ENCODE data around the gene RBM15.

GRCh38 chr1:110336300-110337039 lies 2.7 kb upstream of the RBM15 start:
- TF ChIP-seq, protein P1, sequence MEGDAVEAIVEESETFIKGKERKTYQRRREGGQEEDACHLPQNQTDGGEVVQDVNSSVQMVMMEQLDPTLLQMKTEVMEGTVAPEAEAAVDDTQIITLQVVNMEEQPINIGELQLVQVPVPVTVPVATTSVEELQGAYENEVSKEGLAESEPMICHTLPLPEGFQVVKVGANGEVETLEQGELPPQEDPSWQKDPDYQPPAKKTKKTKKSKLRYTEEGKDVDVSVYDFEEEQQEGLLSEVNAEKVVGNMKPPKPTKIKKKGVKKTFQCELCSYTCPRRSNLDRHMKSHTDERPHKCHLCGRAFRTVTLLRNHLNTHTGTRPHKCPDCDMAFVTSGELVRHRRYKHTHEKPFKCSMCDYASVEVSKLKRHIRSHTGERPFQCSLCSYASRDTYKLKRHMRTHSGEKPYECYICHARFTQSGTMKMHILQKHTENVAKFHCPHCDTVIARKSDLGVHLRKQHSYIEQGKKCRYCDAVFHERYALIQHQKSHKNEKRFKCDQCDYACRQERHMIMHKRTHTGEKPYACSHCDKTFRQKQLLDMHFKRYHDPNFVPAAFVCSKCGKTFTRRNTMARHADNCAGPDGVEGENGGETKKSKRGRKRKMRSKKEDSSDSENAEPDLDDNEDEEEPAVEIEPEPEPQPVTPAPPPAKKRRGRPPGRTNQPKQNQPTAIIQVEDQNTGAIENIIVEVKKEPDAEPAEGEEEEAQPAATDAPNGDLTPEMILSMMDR (IDR thresholded peaks at IDR 0.05), result no peak
- TF ChIP-seq FOXM1 (IDR thresholded peaks at IDR 0.05; ENCODE audit: low read depth) (no peak), ELF1 (IDR thresholded peaks at IDR 0.05) (no peak), MXI1 (IDR thresholded peaks at IDR 0.05; ENCODE audit: low read depth, low read length) (no peak), EZH2phosphoT487 (IDR thresholded peaks at IDR 0.05; ENCODE audit: borderline replicate concordance, low read depth) (no peak)
- TF ChIP-seq, protein P2, sequence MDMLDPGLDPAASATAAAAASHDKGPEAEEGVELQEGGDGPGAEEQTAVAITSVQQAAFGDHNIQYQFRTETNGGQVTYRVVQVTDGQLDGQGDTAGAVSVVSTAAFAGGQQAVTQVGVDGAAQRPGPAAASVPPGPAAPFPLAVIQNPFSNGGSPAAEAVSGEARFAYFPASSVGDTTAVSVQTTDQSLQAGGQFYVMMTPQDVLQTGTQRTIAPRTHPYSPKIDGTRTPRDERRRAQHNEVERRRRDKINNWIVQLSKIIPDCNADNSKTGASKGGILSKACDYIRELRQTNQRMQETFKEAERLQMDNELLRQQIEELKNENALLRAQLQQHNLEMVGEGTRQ (IDR thresholded peaks at IDR 0.05; ENCODE audit: borderline replicate concordance, low read depth, low read length), result no peak

Measured in SK-N-SH (cell line).